T-cell (primary cell): Measurements from ENCODE around the gene COG1. TPM values are rescaled to one million over a fixed set of nuclear protein-coding genes. Genes with fewer than 3 reads are reported as not detected.

ENCODE experiments used
- ATAC-seq, 4 experiments: fragments of 200-7000 bp in 3 of 4; fragments of 150-1000 bp in 1 of 4; cut with Tn5 transposase; replicated peaks in 1 of 4; 1 replicate in 3 of 4; 2 replicates in 1 of 4; pipeline ENCODE4 v1.10.0; 2021; ENCODE audit warnings: moderate library complexity in 3 of 4, mild to moderate bottlenecking in 2 of 4, moderate number of reproducible peaks in 1 of 4
- CTCF ChIA-PET, 2 donors: fragments of 300-600 bp; sonication (Branson Sonifier 250); formaldehyde crosslinking; loops; one replicate each; lab custom pipeline; 2022; ENCODE audit warnings: antibody characterized with exemption in 2 of 2; lab: Charles Lee
- POLR2A ChIA-PET, 2 donors: fragments of 300-600 bp; sonication (Branson Sonifier 250); formaldehyde crosslinking; loops; one replicate each; lab custom pipeline; 2022; ENCODE audit warnings: antibody characterized with exemption in 2 of 2; lab: Charles Lee
- DNase-seq, 35 experiments: peaks; one replicate each; pipeline versions ENCODE4 v3.0.0 to v3.0.0-alpha.2; 2013 to 2023
- H3K27ac ChIP-seq: one replicate; pipeline ENCODE4 v1.5.1; 2013; ENCODE audit warnings: low read length
- H3K27me3 ChIP-seq, 2 experiments: replicated peaks in 1 of 2; 1 replicate in 1 of 2; 2 replicates in 1 of 2; pipeline versions ENCODE4 v1.6.1 to v1.7.0; 2013; ENCODE audit warnings: low read length in 1 of 2, mixed read lengths in 1 of 2; ENCODE audit not compliant: control insufficient read depth in 2 of 2, insufficient read depth in 2 of 2; ENCODE audit errors: extremely low read depth in 1 of 2
- H3K36me3 ChIP-seq, 2 donors: 1 replicate in 1 of 2; 2 replicates in 1 of 2; pipeline versions ENCODE4 v1.6.1 to v1.7.0; 2013; ENCODE audit warnings: low read length in 1 of 2; ENCODE audit not compliant: control insufficient read depth in 2 of 2, insufficient read depth in 1 of 2; ENCODE audit errors: extremely low read depth in 1 of 2
- H3K4me1 ChIP-seq, 2 experiments: 1 replicate in 1 of 2; 2 replicates in 1 of 2; pipeline versions ENCODE4 v1.6.1 to v1.7.0; 2013; ENCODE audit warnings: low read length in 2 of 2, mixed read lengths in 1 of 2; ENCODE audit not compliant: insufficient read depth in 2 of 2, control insufficient read depth in 1 of 2; ENCODE audit errors: extremely low read depth in 1 of 2
- H3K4me3 ChIP-seq, 2 donors: 1 replicate in 1 of 2; 2 replicates in 1 of 2; pipeline versions ENCODE4 v1.5.1 to v1.7.0; 2013; ENCODE audit warnings: mild to moderate bottlenecking in 2 of 2, low read length in 1 of 2, moderate library complexity in 1 of 2; ENCODE audit not compliant: control insufficient read depth in 1 of 2; ENCODE audit errors: extremely low read depth in 1 of 2
- H3K9me3 ChIP-seq: 2 replicates; pipeline ENCODE4 v1.7.0; 2013
- H3K27ac Mint-ChIP-seq, 2 donors: one replicate each; pipeline ENCODE4 v1.8.0; 2020 to 2021; ENCODE audit warnings: mild to moderate bottlenecking in 2 of 2, mixed read lengths in 2 of 2
- H3K27me3 Mint-ChIP-seq, 2 donors: one replicate each; pipeline ENCODE4 v1.8.0; 2021 to 2022; ENCODE audit warnings: mixed read lengths in 2 of 2
- H3K36me3 Mint-ChIP-seq: one replicate; pipeline ENCODE4 v1.8.0; 2021; ENCODE audit warnings: mixed read lengths
- H3K4me1 Mint-ChIP-seq, 3 donors: one replicate each; pipeline ENCODE4 v1.8.0; 2020 to 2022; ENCODE audit warnings: mixed read lengths in 3 of 3, mild to moderate bottlenecking in 1 of 3
- H3K4me3 Mint-ChIP-seq, 3 donors: one replicate each; pipeline ENCODE4 v1.8.0; 2020 to 2022; ENCODE audit warnings: mild to moderate bottlenecking in 3 of 3, mixed read lengths in 3 of 3, moderate library complexity in 3 of 3
- H3K9me3 Mint-ChIP-seq, 3 donors: one replicate each; pipeline ENCODE4 v1.8.0; 2020 to 2022; ENCODE audit warnings: mixed read lengths in 3 of 3
- WGBS: methylation state at CpG from one replicate; pipeline ENCODE4 v1.1.5; 2013; ENCODE audit warnings: missing lambda C conversion rate; ENCODE audit not compliant: insufficient coverage; 5-methylcytosine and 5-hydroxymethylcytosine counted together
- total RNA-seq, 35 experiments: library from RNA in 6 of 35; stranded (reverse) in 6 of 35; fragments of 120-200 nt in 1 of 35; gene quantifications; one replicate each; pipeline versions ENCODE4 v1.2.1 to v1.2.4 and lab custom pipeline; 2013 to 2026

Gene COG1
- total RNA-seq, 5 donors from 2014 or later (not counting 1 experiment from before 2014, with no cell fraction given): 66.3 to 77.2 (median 73.3) TPM

DNA sequence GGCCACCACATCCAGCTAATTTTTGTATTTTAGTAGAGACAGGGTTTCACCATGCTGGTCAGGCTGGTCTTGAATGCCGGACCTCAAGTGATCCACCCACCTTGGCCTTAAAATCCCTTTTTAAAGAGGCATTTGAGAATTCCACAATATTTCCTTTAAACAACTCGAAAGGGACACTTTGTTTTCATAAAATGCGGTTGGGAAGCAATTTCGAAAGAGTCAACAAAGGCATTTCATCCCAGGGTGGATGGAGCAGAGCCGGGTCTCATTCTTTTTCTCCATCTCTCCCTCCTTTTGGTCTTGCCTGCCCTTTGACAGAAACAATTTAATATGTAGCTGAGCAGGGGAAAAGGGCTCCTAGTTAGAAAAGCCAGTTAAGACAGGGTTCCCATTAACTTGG lies 13.5 kb upstream of the COG1 start:
- peaks cover 0 to 4% of the 10 kb centered on the region in 2 donors for H3K27me3 Mint-ChIP-seq
- 100% methylated on average over 1 of the region's 5 CpGs for WGBS

GRCh38 chr17:73179878-73180277 lies 13.0 kb upstream of the COG1 start:
- no CpG with 5 or more reads among the region's 3 CpGs for whole genome bisulfite sequencing
- no peaks in the 10 kb centered on the region for H3K4me1 ChIP-seq
- no peak overlapping the region for H3K4me3 Mint-ChIP-seq
- ATAC-seq (no peak), DNase-seq (no peak)
- ChIA-PET POLR2A (no interaction called here), CTCF (interaction anchor here in 1 of 2 donors (1.0 kb wide), 1 partner anchor 24 kb away, joined by 3 read pairs; no protein-coding TSS in a partner anchor)
- no peaks in the 10 kb centered on the region for H3K36me3 Mint-ChIP-seq
- no peaks in the 10 kb centered on the region for H3K4me1 Mint-ChIP-seq
- H3K9me3 Mint-ChIP-seq: no peaks in the 10 kb centered on the region
- no peak overlapping the region for H3K4me3 ChIP-seq
- H3K27ac Mint-ChIP-seq: no peak overlapping the region
- H3K27me3 ChIP-seq: no peaks in the 10 kb centered on the region
- H3K36me3 ChIP-seq: no peaks in the 10 kb centered on the region
- H3K27ac ChIP-seq: no peak overlapping the region
- H3K27me3 Mint-ChIP-seq: peaks cover 0 to 4% of the 10 kb centered on the region in 2 donors
- no peaks in the 10 kb centered on the region for H3K9me3 ChIP-seq

More for the DNA sequence above, 13.5 kb upstream of the COG1 start:
- H3K9me3 Mint-ChIP-seq: no peaks in the 10 kb centered on the region
- H3K27ac Mint-ChIP-seq: no peak overlapping the region
- Histone ChIP-seq H3K36me3 (no peaks in the 10 kb centered on the region), H3K27ac (no peak overlapping the region), H3K9me3 (no peaks in the 10 kb centered on the region), H3K4me3 (no peak overlapping the region), H3K27me3 (no peaks in the 10 kb centered on the region), H3K4me1 (no peaks in the 10 kb centered on the region)
- ATAC-seq (no peak), DNase-seq (no peak)
- H3K36me3 Mint-ChIP-seq: no peaks in the 10 kb centered on the region
- ChIA-PET CTCF (interaction anchor here in 1 of 2 donors (0.6 kb wide), 1 partner anchor 64 kb away, joined by 6 read pairs; no protein-coding TSS in a partner anchor), POLR2A (no interaction called here)
- no peaks in the 10 kb centered on the region for H3K4me1 Mint-ChIP-seq
- no peak overlapping the region for H3K4me3 Mint-ChIP-seq

DNA sequence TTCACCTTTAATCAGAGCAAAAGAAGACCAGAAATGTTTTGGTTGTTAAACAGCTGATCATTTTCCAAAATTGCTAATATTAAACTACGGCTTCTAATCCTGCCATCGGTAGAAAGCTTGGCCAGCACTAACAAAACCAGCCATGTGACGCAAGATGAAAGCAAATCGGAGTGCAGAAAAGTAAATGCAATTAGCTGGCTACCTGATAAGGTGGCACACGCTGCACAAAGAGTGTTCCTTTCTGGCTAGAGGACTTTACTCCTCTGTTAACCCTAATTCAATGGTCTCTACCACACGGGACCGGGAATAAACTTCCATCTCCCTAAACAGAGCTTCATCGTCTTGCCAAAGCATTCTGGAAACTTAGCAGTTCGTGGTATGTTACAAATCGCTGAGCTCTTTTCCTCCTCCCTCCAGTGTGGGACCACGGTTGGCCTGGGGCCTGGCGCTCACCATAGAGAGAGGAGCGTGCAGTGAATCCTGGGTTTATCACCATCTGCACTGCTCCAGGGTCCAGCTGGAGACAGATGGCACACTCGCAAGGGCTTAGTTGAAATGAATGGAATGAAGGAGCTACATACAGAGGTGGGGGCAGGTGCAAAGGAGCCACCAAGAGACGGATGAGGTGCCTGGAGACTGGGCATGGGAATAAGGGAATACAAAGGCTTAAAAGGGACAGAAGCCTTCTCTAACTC lies 10.1 kb upstream of the COG1 start:
- DNase-seq: no peak
- Mint-ChIP-seq H3K9me3 (no peaks in the 10 kb centered on the region), H3K27me3 (no peaks in the 10 kb centered on the region), H3K27ac (no peak overlapping the region), H3K36me3 (no peaks in the 10 kb centered on the region), H3K4me1 (no peaks in the 10 kb centered on the region), H3K4me3 (no peak overlapping the region)
- Histone ChIP-seq H3K27me3 (no peaks in the 10 kb centered on the region), H3K9me3 (no peaks in the 10 kb centered on the region), H3K4me3 (no peak overlapping the region), H3K27ac (no peak overlapping the region), H3K36me3 (no peaks in the 10 kb centered on the region), H3K4me1 (no peaks in the 10 kb centered on the region)
- ChIA-PET CTCF (no interaction called here), POLR2A (no interaction called here)
- WGBS: 73% methylated on average over 14 of the region's 15 CpGs
- no peak for ATAC-seq

GRCh38 chr17:73184136-73184993 lies 8.5 kb upstream of the COG1 start:
- DNase-seq (no peak), ATAC-seq (no peak)
- Mint-ChIP-seq H3K9me3 (no peaks in the 10 kb centered on the region), H3K4me1 (no peaks in the 10 kb centered on the region), H3K36me3 (no peaks in the 10 kb centered on the region), H3K27ac (no peak overlapping the region), H3K4me3 (no peak overlapping the region), H3K27me3 (no peaks in the 10 kb centered on the region)
- POLR2A ChIA-PET: no interaction called here
- Histone ChIP-seq H3K4me1 (no peaks in the 10 kb centered on the region), H3K9me3 (no peaks in the 10 kb centered on the region), H3K27me3 (no peaks in the 10 kb centered on the region), H3K27ac (no peak overlapping the region), H3K36me3 (no peaks in the 10 kb centered on the region), H3K4me3 (no peak overlapping the region)
- 79% methylated on average over 3 of the region's 9 CpGs for WGBS
- CTCF ChIA-PET: interaction anchor here in 1 of 2 donors (0.5 kb wide), 1 partner anchor 175 kb away, joined by 6 read pairs; no protein-coding TSS in a partner anchor

DNA sequence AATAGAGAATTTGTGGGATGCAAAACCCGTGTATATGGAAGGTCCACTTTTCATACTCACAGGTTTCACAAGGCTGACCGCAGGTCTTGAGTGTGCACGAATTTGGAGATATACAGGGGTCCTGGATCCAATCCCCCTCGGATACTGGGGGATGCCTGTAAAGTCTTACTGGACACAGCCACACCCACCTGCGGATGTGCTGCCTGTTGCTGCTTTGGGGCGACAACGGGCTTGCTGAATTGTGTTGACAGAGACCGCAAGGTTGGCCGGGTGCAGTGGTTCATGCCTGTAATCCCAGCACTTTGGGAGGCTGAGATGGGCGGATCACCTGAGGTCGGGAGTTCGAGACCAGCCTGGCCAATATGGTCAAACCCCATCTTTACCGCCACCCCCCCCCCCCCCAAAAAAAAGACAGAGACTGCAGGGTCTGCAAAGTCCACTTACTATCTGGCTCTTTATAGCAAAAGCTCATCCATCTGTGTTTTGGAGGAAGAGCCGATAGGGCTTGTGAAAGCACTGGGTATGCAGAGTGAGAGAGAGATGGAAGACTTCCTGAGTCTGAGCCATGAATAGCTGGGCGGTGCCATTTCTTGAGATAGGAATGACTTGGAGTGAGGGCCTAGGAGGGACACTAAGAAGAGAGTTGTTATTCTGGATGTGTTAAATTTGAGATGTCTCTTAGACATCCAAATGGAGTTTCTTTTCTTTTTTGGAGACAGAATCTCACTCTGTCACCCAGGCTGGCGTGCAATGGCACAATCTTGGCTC lies 6.4 kb upstream of the COG1 start:
- no peaks in the 10 kb centered on the region for H3K9me3 Mint-ChIP-seq
- POLR2A ChIA-PET: interaction anchor here in 1 of 2 donors (0.5 kb wide), 1 partner anchor 556 kb away, joined by 3 read pairs; no protein-coding TSS in a partner anchor
- CTCF ChIA-PET: no interaction called here

GRCh38 chr17:73187203-73187769 lies 5.6 kb upstream of the COG1 start:
- 93% methylated on average over 6 of the region's 9 CpGs for WGBS
- H3K4me1 Mint-ChIP-seq: peaks cover 0 to 9% (median 9%) of the 10 kb centered on the region in 3 donors
- no peaks in the 10 kb centered on the region for H3K9me3 ChIP-seq
- no peak for DNase-seq
- H3K27ac Mint-ChIP-seq: no peak overlapping the region
- ChIA-PET CTCF (no interaction called here), POLR2A (no interaction called here)
- H3K27ac ChIP-seq: no peak overlapping the region
- no peaks in the 10 kb centered on the region for H3K9me3 Mint-ChIP-seq
- ATAC-seq: no peak
- H3K4me3 ChIP-seq: no peak overlapping the region
- H3K36me3 ChIP-seq: no peaks in the 10 kb centered on the region
- no peaks in the 10 kb centered on the region for H3K36me3 Mint-ChIP-seq
- H3K27me3 Mint-ChIP-seq: no peaks in the 10 kb centered on the region
- H3K4me3 Mint-ChIP-seq: no peak overlapping the region
- H3K4me1 ChIP-seq: peaks cover 3 to 11% of the 10 kb centered on the region in 2 experiments
- no peaks in the 10 kb centered on the region for H3K27me3 ChIP-seq

More for the DNA sequence above, 6.4 kb upstream of the COG1 start:
- no peaks in the 10 kb centered on the region for H3K9me3 ChIP-seq
- Mint-ChIP-seq H3K4me1 (peaks cover 0 to 2% (median 2%) of the 10 kb centered on the region in 3 donors), H3K27me3 (no peaks in the 10 kb centered on the region), H3K4me3 (no peak overlapping the region), H3K36me3 (no peaks in the 10 kb centered on the region), H3K27ac (no peak overlapping the region)
- H3K4me3 ChIP-seq: no peak overlapping the region
- H3K27me3 ChIP-seq: no peaks in the 10 kb centered on the region
- peaks cover 0 to 4% of the 10 kb centered on the region in 2 experiments for H3K4me1 ChIP-seq
- no peaks in the 10 kb centered on the region for H3K36me3 ChIP-seq
- DNase-seq: no peak
- ATAC-seq: no peak
- no peak overlapping the region for H3K27ac ChIP-seq
- 90% methylated on average over 12 of the region's 16 CpGs for WGBS
